ENCODE measurements around the gene OSBPL3.

Gene OSBPL3

GRCh38 chr7:24797270-24797669, 182.7 kb downstream of the OSBPL3 start:
- TF ChIP-seq FOXM1 (IDR thresholded peaks at IDR 0.05; ENCODE audit: borderline replicate concordance, low read depth) = no peak
- TF ChIP-seq NFIC (IDR thresholded peaks at IDR 0.05) = no peak
- TF ChIP-seq USF1 (IDR thresholded peaks at IDR 0.05) = no peak
- TF ChIP-seq CREB1 (IDR thresholded peaks at IDR 0.05; ENCODE audit: low read depth) = no peak
- no peak for TF ChIP-seq EP300 (IDR thresholded peaks at IDR 0.05; ENCODE audit: borderline replicate concordance)

DNA sequence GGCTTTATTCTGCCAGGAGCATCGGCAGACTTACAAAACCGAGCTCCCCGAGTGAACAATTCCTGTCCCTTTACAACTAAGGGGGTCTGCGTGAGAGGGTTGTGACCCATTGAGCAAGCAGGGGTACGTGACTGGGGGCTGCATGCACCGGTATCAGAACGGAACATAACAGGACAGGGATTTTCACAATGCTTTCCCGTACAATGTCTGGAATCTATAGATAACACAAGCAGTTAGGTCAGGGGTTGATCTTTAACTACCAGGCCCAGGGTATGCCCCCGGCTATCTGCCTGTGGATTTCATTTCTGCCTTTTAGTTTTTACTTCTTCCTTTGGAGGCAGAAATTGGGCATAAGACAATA, 184.6 kb downstream of the OSBPL3 start:
- TF ChIP-seq TCF12 (IDR thresholded peaks at IDR 0.05; ENCODE audit: low read depth) = no peak
- no peak for TF ChIP-seq EP300 (IDR thresholded peaks at IDR 0.05; ENCODE audit: borderline replicate concordance)
- TF ChIP-seq FOXM1 (IDR thresholded peaks at IDR 0.05; ENCODE audit: borderline replicate concordance, low read depth) = no peak
- TF ChIP-seq REST (IDR thresholded peaks at IDR 0.05; ENCODE audit: low read depth) = no peak
- no peak for TF ChIP-seq ZBTB7A (IDR thresholded peaks at IDR 0.05; ENCODE audit: low read depth)
- no peak for TF ChIP-seq RAD21 (IDR thresholded peaks at IDR 0.05; ENCODE audit: low read depth)
- TF ChIP-seq YY1 (IDR thresholded peaks at IDR 0.05; ENCODE audit: low read depth) = no peak
- TF ChIP-seq TEAD4 (IDR thresholded peaks at IDR 0.05) = no peak
- TF ChIP-seq NFIC (IDR thresholded peaks at IDR 0.05) = no peak
- no peak for TF ChIP-seq TAF1 (IDR thresholded peaks at IDR 0.05; ENCODE audit: low read depth)
- TF ChIP-seq, protein P1, sequence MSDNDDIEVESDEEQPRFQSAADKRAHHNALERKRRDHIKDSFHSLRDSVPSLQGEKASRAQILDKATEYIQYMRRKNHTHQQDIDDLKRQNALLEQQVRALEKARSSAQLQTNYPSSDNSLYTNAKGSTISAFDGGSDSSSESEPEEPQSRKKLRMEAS (IDR thresholded peaks at IDR 0.05) = no peak

- no peak for TF ChIP-seq CREB1 (IDR thresholded peaks at IDR 0.05; ENCODE audit: low read depth)
- no peak for TF ChIP-seq USF1 (IDR thresholded peaks at IDR 0.05)
- no peak for TF ChIP-seq REST (IDR thresholded peaks at IDR 0.05; ENCODE audit: low read depth)
- TF ChIP-seq FOXM1 (IDR thresholded peaks at IDR 0.05; ENCODE audit: borderline replicate concordance, low read depth) = no peak
- no peak for TF ChIP-seq ZBTB7A (IDR thresholded peaks at IDR 0.05; ENCODE audit: low read depth)
Measured at GRCh38 chr7:24793982-24794648, 185.9 kb downstream of the OSBPL3 start.

GRCh38 chr7:24788961-24789576, 190.9 kb downstream of the OSBPL3 start:
- TF ChIP-seq USF1 (IDR thresholded peaks at IDR 0.05) (no peak), FOXM1 (IDR thresholded peaks at IDR 0.05; ENCODE audit: borderline replicate concordance, low read depth) (no peak)

- no peak for TF ChIP-seq RAD21 (IDR thresholded peaks at IDR 0.05; ENCODE audit: low read depth)
- no peak for TF ChIP-seq NFIC (IDR thresholded peaks at IDR 0.05)
- no peak for TF ChIP-seq TAF1 (IDR thresholded peaks at IDR 0.05; ENCODE audit: low read depth)
- no peak for TF ChIP-seq EGR1 (IDR thresholded peaks at IDR 0.05)
- TF ChIP-seq TCF12 (IDR thresholded peaks at IDR 0.05; ENCODE audit: low read depth) = no peak
- TF ChIP-seq ZBTB7A (IDR thresholded peaks at IDR 0.05; ENCODE audit: low read depth) = no peak
- TF ChIP-seq TEAD4 (IDR thresholded peaks at IDR 0.05) = no peak
- TF ChIP-seq, protein P1 (IDR thresholded peaks at IDR 0.05) = no peak
- no peak for TF ChIP-seq CREB1 (IDR thresholded peaks at IDR 0.05; ENCODE audit: low read depth)
- TF ChIP-seq FOXM1 (IDR thresholded peaks at IDR 0.05; ENCODE audit: borderline replicate concordance, low read depth) = no peak
- no peak for TF ChIP-seq REST (IDR thresholded peaks at IDR 0.05; ENCODE audit: low read depth)
- TF ChIP-seq YY1 (IDR thresholded peaks at IDR 0.05; ENCODE audit: low read depth) = no peak
Measured at GRCh38 chr7:24788075-24788474, 191.9 kb downstream of the OSBPL3 start.
